Calu3 (cell line): ENCODE results near the gene CLEC16A. TPM values are rescaled to one million over a fixed set of nuclear protein-coding genes. Genes with fewer than 3 reads are reported as not detected.

Experiments
- BruUV-seq: library from RNA; stranded (reverse); fragments of 400-500 nt; replicated peaks from 2 replicates; lab custom pipeline; 2021; lab: Mats Ljungman, UMichigan
- CTCF ChIA-PET: fragments of 300-600 bp; sonication (Branson Sonifier 250); formaldehyde crosslinking; loops from one replicate; lab custom pipeline; 2022; ENCODE audit warnings: antibody characterized with exemption; lab: Charles Lee
- DNase-seq: peaks from one replicate; pipeline ENCODE4 v3.0.0; 2022
- H3K27ac Mint-ChIP-seq: one replicate; pipeline ENCODE4 v1.8.0; 2022; ENCODE audit warnings: mixed read lengths; ENCODE audit not compliant: unreplicated experiment
- H3K27me3 Mint-ChIP-seq: one replicate; pipeline ENCODE4 v1.8.0; 2022; ENCODE audit warnings: mixed read lengths; ENCODE audit not compliant: unreplicated experiment
- H3K36me3 Mint-ChIP-seq: one replicate; pipeline ENCODE4 v1.8.0; 2022; ENCODE audit warnings: mild to moderate bottlenecking, moderate library complexity, mixed read lengths; ENCODE audit not compliant: insufficient read depth, unreplicated experiment
- H3K4me1 Mint-ChIP-seq: one replicate; pipeline ENCODE4 v1.8.0; 2022; ENCODE audit warnings: mild to moderate bottlenecking, low read depth, mixed read lengths; ENCODE audit not compliant: unreplicated experiment
- H3K4me3 Mint-ChIP-seq: one replicate; pipeline ENCODE4 v1.8.0; 2022; ENCODE audit warnings: mild to moderate bottlenecking, low read depth, moderate library complexity, mixed read lengths; ENCODE audit not compliant: unreplicated experiment
- H3K9me3 Mint-ChIP-seq: one replicate; pipeline ENCODE4 v1.8.0; 2022; ENCODE audit warnings: low read depth, mixed read lengths; ENCODE audit not compliant: unreplicated experiment
- CTCF ChIP-seq: fragments of 200-600 bp; IDR thresholded peaks from one replicate; pipeline ENCODE4 v1.8.0; 2022; ENCODE audit warnings: antibody characterized with exemption; ENCODE audit not compliant: unreplicated experiment
- intact Hi-C: fragments of 100-400 bp; cut with micrococcal nuclease; formaldehyde crosslinking; loops from one replicate; pipeline ENCODE4 v1.10.0; 2022; ENCODE audit not compliant: unreplicated experiment
- total RNA-seq: library from RNA; stranded (reverse); gene quantifications from 2 replicates; pipeline ENCODE4 v1.2.3, GENCODE V29; 2022

CLEC16A gene
- total RNA-seq, 1 experiment from 2014 or later = 33.0 TPM

GRCh38 chr16:10906914-10907756 is 37.2 kb upstream of the CLEC16A start:
- no peak for DNase-seq
- Mint-ChIP-seq H3K27me3 (no peaks in the 10 kb centered on the region), H3K36me3 (peaks cover 12% of the 10 kb centered on the region), H3K27ac (no peak overlapping the region), H3K4me1 (no peaks in the 10 kb centered on the region), H3K4me3 (no peak overlapping the region), H3K9me3 (peaks cover 4% of the 10 kb centered on the region)
- BruUV-seq = no TSS peak
- no peak for TF ChIP-seq CTCF
- CTCF ChIA-PET = no interaction called here
- intact Hi-C loops = no loop called here

GRCh38 chr16:10907757-10908045 is 36.7 kb upstream of the CLEC16A start:
- CTCF ChIA-PET = no interaction called here
- peaks cover 3% of the 10 kb centered on the region for H3K9me3 Mint-ChIP-seq
- no peak overlapping the region for H3K4me3 Mint-ChIP-seq
- BruUV-seq = no TSS peak
- no peak overlapping the region for H3K27ac Mint-ChIP-seq
- intact Hi-C loops = no loop called here
- H3K36me3 Mint-ChIP-seq = peaks cover 12% of the 10 kb centered on the region
- no peak for DNase-seq
- H3K4me1 Mint-ChIP-seq = no peaks in the 10 kb centered on the region
- no peaks in the 10 kb centered on the region for H3K27me3 Mint-ChIP-seq
- no peak for TF ChIP-seq CTCF

DNA sequence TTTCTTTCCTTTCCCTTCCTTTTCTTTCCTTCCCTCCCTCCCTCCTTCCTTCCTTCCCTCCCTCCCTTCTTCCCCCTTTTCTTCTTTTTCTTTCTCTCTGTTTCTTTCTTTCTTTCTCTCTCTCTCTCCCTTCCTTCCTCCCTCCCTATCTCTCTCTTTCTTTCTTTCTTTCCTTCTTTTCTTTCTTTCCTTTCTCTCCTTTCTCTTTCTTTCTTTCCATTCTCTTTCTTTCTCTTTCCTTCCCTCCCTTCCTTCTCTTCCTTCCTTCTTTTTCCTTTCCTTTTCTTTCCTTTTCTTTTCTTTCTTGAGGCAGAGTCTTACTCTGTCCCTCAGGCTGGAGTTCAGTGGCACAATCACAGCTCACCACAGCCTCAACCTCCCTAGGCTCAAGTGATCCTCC is 33.1 kb upstream of the CLEC16A start:
- no peaks in the 10 kb centered on the region for H3K9me3 Mint-ChIP-seq
- DNase-seq = no peak
- no peaks in the 10 kb centered on the region for H3K36me3 Mint-ChIP-seq
- H3K27me3 Mint-ChIP-seq = no peaks in the 10 kb centered on the region
- no TSS peak for BruUV-seq
- H3K4me1 Mint-ChIP-seq = no peaks in the 10 kb centered on the region
- intact Hi-C loops = no loop called here
- no peak for TF ChIP-seq CTCF
- no peak overlapping the region for H3K27ac Mint-ChIP-seq
- CTCF ChIA-PET = interaction anchor here (1.7 kb wide), 1 partner anchor 31 kb away, joined by 3 read pairs; the partner anchor contains the start of gene DEXI
- H3K4me3 Mint-ChIP-seq = no peak overlapping the region

- H3K9me3 Mint-ChIP-seq = no peaks in the 10 kb centered on the region
- CTCF ChIA-PET = no interaction called here
- no peaks in the 10 kb centered on the region for H3K27me3 Mint-ChIP-seq
- H3K36me3 Mint-ChIP-seq = no peaks in the 10 kb centered on the region
- no peak overlapping the region for H3K4me3 Mint-ChIP-seq
- peaks cover 8% of the 10 kb centered on the region for H3K4me1 Mint-ChIP-seq
- no peak overlapping the region for H3K27ac Mint-ChIP-seq
- no peak for TF ChIP-seq CTCF
- intact Hi-C loops = loop anchor here (5.0 kb wide), 4 partner anchors 144 to 394 kb away; no protein-coding TSS in a partner anchor
- BruUV-seq = no TSS peak
- no peak for DNase-seq
Observed at GRCh38 chr16:10916534-10916933, 27.8 kb upstream of the CLEC16A start.
